GM19193 (cell line): Measurements from ENCODE around the gene ARMC9.

ENCODE experiments used
- POLR2A ChIP-seq: IDR thresholded peaks from 4 replicates; pipeline ENCODE4 v1.6.1; 2011; ENCODE audit not compliant: insufficient read depth, insufficient read length; ENCODE audit errors: extremely low read depth

ARMC9 gene

DNA sequence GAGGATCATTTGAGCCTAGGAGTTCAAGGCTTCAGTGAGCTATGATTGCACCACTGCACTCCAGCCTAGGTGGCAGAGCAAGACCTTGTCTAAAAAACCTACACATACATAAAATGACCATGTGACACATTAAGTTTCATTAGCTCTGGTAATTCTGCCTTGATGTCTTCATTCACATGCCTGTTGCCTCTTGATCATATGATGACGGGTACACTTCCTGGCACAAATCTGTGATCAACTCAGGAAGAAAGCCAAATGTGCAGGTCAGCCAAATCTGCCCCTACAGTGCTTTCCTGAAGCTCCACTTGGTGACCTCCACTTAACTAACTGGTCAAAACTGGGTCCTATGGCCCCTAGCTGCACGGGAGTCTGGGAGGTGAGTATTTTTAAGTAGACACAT, 142.7 kb downstream of the ARMC9 start:
- TF ChIP-seq POLR2A = no peak

DNA sequence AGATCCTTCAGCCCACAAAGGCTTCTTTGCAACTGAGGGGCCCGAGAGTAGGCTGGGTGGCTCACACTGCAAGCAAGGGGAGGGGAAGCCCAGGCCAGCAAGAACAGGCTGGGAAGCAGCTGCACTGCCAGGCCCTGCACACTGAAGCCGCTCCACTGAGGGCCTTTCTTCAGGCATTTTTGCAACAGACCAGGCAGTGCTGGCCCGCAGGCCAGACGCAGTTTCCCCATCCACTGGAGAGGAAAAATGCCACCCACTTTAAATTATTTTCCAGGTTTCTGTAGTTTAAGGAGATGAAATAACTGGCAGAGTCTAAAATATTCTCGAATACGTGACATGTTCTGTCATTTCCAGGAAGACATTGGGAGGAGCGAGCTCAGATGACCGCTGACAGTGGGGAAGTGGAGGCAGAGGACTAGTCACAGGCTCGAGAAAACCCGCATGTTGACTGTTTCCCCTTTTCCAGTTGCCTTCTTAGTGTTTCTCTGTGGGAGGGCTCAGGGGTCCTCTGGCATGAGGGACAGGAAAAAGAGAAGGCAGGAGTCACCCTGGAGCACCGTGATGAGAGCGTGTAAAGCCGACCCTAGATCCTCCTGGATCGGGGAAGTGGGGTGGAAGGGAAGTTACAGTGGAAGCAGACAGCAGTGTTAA, 143.8 kb downstream of the ARMC9 start:
- TF ChIP-seq POLR2A = no peak

DNA sequence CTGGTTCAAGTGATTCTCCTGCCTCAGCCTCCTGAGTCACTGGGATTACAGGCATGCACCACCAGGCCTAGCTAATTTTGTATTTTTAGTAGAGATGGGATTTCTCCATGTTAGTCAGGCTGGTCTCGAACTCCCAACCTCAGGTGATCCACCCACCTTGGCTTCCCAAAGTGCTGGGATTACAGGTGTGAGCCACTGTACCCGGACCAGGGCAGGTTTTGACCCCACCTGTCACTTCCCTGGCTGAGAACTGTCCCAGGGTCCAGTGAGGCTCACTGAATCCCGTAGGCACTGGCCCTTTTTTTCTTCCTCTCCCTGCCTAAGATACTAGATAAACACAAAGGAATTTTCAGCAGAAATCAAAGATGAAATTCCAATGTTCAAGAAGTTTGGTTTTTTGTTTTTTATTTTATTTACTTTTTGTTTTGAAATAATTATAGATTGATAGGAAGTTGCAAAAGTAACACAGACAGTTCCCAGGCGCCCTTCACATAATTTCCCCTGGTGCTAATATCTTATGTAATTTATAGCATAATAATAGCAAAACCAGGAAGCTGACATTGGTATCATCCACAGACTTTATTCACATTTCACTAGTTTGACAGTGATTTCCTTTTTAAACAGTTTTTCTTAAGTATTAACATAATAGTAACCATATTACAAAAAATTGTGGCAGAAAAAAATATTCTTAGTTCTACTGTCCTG, 144.7 kb downstream of the ARMC9 start:
- no peak for TF ChIP-seq POLR2A

DNA sequence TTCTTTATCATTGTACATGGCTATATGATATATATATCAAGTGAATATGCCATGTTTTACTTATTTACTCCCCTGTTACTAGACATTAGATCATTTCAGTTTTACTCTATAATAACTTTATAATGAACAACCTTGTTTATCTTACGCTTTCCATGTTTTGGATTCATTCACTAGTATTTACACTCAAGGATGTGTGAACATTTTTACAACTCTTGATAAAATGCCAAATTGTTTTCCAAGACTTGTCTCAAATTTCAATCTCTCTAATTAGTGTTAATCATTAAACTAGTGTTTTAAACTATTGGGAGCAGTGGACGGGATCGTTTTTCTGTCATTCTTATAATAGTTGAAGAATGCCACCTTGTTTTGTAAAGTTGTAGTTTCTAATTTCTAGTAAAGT, 145.6 kb downstream of the ARMC9 start:
- no peak for TF ChIP-seq POLR2A

DNA sequence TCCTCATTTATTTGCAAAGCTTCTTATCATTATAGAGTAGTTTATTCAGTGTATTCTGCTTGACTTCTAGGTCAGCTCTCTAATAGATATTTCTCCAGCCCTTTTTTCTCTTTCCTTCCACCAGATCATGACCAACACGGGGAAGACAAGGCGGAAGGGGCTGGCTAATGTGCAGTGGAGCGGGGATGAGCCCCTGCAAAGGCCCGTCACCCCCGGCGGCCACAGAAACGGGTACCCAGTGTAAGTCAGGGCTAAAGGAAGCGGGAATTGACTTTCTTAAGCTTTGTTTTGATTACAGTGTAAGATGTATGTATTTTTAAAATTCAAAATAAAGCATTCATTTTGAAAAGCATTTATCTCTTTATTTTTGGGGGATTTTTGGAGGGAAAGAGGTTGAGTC, 146.4 kb downstream of the ARMC9 start:
- TF ChIP-seq POLR2A = no peak

DNA sequence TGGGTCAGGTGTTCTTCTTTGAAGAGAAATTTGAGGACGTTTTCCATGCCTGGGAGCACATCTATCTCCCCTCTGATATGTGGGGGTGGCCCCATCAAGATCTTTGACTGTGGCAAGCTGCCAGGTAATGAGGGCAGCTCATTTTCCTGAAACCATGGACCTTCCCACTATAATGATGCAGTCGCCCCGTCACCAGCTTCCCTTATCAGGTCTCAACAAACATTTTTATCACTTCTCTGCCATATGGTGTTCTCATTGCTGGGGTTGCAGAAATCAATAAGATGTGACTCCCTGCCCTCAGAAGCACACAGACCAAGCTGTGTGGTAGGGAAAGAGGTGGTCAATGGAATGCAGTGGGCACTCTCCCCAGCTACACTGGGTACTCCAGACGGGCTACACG, 148.7 kb downstream of the ARMC9 start:
- TF ChIP-seq POLR2A = no peak

DNA sequence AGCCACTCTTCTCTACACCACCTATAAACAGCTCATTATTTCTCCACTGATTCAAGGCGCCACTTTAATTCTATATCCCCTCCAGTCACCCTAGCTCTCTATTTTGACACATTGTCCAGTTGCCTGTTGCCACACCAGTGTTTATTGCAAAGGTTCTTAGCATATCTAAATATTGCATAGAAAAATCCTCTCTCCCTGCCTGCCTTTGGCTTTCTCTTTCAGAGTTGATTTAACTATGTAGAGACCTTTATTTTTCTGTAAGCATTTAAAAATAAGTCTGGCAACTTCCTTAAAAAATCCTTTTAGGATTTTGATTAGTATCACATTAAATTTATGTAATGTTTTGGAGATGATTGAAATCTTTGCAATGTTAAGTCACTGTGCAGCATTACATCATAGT, 149.2 kb downstream of the ARMC9 start:
- no peak for TF ChIP-seq POLR2A

DNA sequence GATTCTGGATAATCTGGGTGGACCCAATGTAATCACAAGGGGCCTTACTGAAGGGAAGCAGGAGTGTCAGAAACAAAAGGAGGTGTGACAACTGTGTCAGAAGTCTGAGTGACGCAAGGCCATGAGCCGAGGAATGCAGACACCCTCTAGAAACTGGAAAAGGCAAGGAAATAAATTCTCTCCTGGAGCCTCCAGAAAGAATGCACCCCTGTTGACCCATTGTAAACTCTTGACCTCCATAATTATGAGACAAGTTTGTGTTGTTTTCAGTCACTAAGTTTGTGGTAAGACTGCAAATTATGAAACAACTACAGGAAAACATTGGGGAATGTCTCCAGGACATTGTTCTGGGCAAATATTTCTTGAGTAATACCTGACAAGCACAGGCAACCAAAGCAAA, 149.7 kb downstream of the ARMC9 start:
- no peak for TF ChIP-seq POLR2A

DNA sequence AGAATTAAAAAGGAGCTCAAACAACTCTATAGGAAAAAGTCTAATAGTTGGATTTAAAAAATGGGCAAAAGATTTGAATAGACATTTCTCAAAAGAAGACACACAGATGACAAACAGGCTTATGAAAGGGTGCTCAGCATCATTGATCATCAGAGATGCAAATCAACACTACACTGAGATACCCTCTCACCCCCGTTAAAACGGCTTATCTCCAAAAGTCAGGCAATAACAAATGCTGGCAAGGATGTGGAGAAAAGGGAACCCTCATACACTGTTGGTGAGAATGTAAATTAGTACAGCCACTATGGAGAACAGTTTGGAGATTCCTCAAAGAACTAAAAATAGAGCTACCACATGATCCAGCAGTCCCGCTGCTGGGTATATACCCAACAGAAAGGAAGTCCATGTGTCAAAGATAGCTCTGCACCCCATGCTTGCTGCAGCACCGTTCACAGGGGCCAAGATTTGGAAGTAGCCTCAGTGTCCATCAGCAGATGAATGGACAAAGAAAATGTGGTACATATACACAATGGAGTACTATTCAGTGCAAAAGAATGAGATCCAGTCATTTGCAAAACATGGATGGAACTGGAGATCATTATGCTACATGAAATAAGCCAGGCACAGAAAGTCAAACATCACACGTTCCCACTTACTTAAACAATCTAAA, 150.4 kb downstream of the ARMC9 start:
- no peak for TF ChIP-seq POLR2A

DNA sequence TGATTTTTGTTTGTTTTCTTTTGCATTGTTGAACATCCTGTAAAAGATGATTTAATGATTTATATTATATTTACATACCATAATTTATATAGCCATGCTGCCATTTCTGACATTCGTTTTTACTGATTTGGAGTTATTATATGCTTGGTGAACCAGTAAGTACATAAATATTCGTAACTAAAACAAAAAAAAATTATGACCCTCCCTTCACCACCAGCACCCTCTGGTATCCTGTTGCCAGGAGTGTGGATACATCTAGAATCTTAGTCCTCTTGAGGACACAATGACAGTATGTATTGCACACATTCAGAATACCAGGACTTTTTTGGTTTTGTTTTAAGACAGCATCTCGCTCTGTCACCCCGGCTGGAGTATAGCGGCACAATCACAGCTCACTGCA, 153.2 kb downstream of the ARMC9 start:
- TF ChIP-seq POLR2A = no peak

DNA sequence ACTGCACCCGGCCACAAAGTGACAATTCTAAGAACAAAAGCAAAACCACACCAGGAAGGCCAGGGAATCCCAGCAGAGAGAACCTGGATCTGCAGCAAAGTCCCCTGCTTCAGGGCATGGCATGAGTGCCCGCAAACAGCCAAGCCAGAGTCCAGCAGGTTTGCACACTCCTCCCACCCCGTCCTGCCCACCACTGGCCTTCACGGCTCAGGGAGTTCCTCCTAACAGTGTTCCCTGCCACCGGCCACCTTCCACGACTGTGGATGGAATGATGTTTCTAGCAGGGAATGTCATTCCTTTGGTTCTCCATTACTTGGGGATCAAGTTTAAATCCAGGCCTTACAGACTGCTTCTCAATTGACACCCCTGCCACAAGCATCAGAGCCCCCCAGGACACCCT, 155.0 kb downstream of the ARMC9 start:
- no peak for TF ChIP-seq POLR2A

DNA sequence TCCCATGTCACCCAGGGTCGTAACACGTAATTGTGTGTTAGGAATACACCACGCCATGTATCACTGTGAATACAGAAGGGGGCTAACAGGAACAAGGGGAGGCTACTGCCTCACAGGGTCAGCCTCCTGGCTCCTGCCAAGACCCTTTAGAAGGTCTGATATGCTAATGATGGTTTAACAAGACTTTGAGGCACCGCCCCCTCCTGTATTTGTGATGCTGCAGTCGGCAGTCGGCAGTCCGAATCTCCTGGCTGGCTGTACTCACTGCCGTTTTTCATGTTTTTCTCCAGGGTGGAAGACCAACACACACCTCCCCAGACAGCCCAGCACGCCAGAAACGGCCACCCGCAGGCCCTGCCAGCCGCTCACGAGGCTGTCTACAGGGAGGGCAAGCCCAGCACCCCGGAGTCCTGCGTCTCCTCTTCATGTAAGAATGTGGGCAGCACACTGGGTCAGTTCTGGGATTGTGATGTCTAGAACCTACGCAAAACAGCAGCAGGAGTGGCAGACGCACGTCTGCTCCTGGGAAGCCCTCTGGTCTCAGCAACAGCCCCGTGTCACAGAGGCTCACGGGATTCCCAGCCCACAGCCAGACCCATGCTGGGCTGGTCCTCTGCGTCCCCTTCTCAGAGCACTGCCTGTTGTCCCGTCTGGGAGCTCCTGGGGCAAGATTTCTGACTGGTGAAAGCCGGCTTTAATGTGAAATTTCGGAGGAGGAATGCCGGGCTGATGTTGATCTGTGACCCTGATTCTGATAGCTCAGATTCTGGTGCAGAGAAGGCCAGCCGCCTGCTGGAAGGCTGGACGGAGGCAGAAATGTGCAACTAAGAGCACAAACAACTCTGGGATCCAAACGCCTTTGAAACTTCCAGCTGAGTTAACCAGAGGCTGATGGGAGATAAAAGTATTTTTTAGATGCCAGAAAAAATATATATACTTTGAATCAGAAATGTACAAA, 157.4 kb downstream of the ARMC9 start:
- TF ChIP-seq POLR2A = no peak

DNA sequence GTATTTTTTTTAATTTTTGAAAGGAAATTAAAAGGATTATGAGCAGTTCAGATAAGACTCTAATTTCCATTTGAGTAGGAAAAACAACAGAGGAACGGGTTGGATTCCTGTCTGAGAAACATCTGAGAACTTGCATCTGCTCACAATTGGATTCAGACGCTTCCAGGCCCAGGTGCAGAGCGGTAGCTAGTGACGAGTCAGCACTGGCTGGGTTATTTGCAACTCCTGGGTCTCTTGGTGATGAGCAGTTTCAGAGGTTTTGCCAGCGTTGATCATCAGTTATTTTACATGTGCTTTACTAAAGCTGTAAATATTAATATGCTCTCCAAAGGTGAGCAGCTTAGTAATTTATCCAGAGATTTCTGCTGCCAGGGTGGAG, 158.0 kb downstream of the ARMC9 start:
- no peak for TF ChIP-seq POLR2A

DNA sequence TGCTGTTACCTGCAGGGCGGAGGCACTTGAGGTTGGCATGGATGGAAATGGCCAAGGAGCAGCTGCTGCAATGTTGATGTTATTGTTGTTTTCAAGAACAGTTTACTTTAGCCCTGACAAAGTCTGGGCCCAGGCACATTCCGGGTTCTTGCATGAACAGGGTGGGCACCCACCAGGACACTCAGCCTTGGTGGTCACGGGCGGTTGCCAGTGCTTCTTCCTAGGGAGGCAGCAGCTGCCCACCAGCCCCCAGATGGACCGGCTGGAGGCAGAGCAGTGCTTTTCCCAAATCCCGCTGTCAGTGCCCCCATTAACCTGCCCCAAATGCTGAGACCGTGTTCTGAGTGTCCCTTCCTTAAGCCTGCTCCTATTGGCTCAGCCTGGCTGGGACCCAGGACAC, 158.6 kb downstream of the ARMC9 start:
- TF ChIP-seq POLR2A = no peak

DNA sequence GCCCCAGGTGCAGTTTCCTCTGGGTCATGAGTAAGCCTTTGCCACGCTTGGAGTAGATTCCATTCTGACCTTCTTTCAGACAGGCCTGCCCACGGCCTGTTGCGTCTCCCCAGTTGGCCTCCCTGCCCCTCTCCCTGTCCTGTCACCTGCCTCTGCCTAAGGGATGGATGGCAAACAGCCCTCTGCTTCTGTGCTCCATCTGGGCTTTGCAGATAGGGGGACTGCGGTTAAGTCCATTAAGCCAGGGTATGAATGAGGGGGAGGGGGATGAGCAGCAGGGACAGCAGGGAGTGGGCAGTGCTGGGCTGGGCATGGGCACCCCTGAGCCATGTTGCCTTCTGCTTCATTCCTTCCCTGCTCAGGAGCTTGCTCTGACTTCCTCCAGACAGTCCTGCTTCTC, 159.5 kb downstream of the ARMC9 start:
- TF ChIP-seq POLR2A = no peak
